Measurements from ENCODE around the gene EVL.

DNA sequence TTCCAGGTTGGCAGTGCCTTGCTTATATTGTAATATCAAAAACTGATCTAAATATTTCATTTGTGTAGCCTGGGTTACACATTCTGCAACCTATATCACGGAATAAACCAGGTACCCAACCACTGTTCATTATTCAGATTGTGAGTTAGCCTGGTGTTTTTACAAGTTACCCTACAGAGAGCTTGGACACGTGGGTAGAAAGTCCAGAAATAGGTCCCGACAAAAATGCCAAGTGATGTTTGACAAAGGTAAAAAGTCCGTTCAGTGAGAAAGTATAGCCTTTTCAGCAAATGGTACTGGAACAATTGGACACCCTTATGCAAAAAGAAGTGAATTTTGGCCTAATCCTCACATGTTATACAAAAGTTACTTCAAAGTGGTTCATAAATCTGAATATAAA, 17.6 kb upstream of the EVL start:
- TF ChIP-seq EZH2 (IDR thresholded peaks at IDR 0.05; ENCODE audit: low read depth, low read length, severe bottlenecking) (no peak), RAD21 (IDR thresholded peaks at IDR 0.05 in 1 of 2, conservative IDR thresholded peaks at IDR 0.05 in 1 of 2; ENCODE audit: low read depth in 2 of 2, low read length in 2 of 2) (no peak), POLR2A (IDR thresholded peaks at IDR 0.05; ENCODE audit: control extremely low read depth in 1 of 2, low read depth in 2 of 2, low read length in 2 of 2) (no peak), CHD2 (IDR thresholded peaks at IDR 0.05; ENCODE audit: low read length) (no peak), CBX8 (IDR thresholded peaks at IDR 0.05; ENCODE audit: borderline replicate concordance, low read depth, low read length) (no peak), TEAD4 (IDR thresholded peaks at IDR 0.05; ENCODE audit: low read depth, low read length) (no peak), TAF7 (optimal IDR thresholded peaks at IDR 0.05; ENCODE audit: borderline replicate concordance, low read depth, low read length) (no peak), FOSL1 (IDR thresholded peaks at IDR 0.05; ENCODE audit: insufficient read depth, low read depth, low read length) (no peak)
- TF ChIP-seq, protein P1, sequence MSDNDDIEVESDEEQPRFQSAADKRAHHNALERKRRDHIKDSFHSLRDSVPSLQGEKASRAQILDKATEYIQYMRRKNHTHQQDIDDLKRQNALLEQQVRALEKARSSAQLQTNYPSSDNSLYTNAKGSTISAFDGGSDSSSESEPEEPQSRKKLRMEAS (IDR thresholded peaks at IDR 0.05): no peak
- TF ChIP-seq, protein P2, sequence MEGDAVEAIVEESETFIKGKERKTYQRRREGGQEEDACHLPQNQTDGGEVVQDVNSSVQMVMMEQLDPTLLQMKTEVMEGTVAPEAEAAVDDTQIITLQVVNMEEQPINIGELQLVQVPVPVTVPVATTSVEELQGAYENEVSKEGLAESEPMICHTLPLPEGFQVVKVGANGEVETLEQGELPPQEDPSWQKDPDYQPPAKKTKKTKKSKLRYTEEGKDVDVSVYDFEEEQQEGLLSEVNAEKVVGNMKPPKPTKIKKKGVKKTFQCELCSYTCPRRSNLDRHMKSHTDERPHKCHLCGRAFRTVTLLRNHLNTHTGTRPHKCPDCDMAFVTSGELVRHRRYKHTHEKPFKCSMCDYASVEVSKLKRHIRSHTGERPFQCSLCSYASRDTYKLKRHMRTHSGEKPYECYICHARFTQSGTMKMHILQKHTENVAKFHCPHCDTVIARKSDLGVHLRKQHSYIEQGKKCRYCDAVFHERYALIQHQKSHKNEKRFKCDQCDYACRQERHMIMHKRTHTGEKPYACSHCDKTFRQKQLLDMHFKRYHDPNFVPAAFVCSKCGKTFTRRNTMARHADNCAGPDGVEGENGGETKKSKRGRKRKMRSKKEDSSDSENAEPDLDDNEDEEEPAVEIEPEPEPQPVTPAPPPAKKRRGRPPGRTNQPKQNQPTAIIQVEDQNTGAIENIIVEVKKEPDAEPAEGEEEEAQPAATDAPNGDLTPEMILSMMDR (IDR thresholded peaks at IDR 0.05; ENCODE audit: control extremely low read depth in 1 of 3, insufficient read depth in 1 of 3, low read depth in 1 of 3, low read length in 3 of 3): no peak

All from H1 (cell line).